ENCODE data around the gene INVS.
"Not testable (repeated sequence)": the region's sequence is repeated elsewhere in the genome, so short reads cannot be mapped to it uniquely, and the experiment has no call there.

Gene INVS

DNA sequence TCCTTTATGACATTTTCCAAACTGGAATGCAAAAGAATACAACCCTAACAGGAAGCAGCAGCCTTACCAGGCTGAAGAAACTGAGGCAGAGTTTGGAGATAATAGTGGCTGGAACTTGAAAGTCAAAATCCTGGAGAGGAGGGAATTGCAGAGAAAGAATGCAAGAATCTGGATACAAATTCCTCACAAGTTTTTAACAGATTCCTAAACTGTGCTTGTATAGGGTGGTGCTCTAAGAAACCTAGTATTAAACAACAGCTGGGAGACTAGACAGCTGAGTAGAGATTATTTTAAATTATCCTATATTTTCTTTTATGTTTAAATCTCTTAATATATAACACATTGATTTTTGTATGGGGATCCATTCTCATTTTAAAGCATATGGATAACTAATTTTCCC is 30.7 kb downstream of the INVS start:
- no peak for ATAC-seq

DNA sequence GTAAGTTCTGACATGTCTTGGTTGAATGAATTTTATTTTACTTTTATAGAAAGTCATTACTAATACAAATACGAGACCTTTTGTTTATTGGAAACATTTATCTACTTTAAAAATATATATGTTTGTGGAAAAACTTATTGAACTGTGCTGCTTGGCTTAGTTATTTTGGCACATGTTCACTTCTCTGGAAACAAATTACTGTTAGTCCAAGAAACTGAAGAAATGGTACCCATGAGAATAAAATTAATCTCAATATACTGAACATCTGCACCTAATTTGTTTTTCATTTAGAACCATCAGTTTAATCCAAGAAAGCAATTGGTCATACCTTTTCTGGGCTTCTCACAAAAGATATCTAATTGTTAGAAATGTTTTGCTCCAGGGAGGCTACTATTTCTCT is 32.2 kb downstream of the INVS start:
- ATAC-seq, result no peak

DNA sequence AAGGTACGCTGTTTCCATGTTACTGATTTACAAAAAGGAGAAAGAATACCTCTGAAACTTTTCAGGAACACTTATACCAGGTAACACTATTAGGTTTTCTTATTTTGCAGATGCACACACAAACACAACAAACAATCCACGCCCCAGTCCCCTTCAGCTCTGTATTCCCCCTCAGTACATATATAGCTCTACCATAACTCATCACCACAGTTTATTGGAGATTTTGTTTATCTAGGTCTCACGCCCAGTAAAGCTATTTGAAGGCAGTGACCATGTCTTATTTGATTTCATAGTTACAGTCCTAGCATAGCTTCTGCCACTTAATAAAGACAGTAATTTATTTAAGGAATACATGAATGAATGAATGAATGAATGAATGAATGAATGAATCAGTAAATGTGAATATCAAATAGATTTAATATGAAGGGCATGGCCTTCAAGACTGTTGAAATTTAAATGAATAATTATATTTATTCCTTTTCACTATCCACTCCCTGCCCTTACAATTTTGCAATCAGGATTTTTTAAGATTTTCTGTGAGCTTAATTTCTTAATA is 32.9 kb downstream of the INVS start:
- no peak for ATAC-seq

DNA sequence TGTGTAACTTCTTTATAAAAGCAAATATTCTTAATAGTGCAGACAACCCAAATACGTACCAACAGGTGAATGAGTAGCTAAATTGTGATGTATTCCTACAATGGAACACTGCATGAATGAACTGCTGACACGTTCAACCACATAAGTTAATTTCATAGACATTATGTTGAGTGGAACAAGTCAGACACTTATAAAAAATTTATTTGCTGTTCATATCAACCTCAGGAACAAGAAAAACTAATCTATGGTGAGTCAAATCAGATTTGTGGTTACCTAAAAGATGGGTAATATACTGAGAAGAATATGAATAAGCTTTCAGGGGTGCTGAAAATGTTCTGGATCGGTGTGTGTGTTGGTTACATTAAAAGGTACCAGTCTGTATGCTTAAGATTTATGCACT is 35.7 kb downstream of the INVS start:
- ATAC-seq, result peak; percentile 44 to 51

DNA sequence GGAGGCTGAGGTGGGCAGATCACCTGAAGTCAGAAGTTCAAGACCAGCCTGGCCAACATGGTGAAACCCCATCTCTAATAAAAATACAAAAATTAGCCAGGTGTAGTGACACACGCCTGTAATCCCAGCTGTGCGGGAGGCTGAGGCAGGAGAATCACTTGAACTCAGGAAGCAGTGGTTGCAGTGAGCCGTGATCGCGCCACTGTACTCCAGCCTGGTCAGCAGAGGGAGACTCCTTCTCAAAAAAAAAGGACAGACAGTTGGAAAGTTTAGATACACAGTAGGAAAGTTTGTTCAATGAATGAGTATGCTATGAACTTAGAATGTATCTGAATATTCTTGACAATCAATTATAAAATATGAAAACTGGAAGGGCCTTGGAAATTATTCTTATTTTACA is 37.8 kb downstream of the INVS start:
- ATAC-seq, result not testable (repeated sequence)

DNA sequence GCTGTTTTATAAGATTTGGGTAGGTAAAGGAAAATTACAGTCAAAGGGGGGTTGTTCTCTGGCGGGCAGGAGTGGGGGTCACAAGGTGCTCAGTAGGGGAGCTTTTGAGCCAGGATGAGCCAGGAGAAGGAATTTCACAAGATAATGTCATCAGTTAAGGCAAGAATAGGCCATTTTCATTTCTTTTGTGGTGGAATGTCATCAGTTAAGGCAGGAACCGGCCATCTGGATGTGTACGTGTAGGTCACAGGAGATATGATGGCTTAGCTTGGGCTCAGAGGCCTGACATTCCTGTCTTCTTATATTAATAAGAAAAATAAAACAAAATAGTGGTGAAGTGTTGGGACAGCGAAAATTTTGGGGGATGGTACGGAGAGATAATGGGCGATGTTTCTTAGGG is 41.3 kb downstream of the INVS start:
- ATAC-seq, result not testable (repeated sequence)

DNA sequence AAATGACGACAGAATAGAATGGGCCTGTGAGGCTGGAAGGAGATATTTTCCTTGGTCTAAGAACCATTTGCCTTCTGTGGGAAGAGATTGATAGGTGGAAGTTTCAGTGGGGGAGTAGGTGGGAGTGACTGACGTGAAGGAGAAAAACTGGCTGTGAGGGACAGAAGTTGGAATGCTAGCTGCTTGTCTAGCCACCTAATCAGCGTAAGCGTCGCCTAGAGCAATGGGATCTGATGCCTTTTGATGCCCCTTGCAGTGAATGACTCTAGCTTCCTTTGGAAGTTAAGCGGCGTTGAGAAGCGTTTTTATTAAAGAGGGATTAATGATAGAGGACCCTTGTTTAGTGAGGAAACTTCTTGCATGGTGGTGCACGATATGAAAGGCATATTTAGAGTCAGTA is 42.8 kb downstream of the INVS start:
- ATAC-seq, result not testable (repeated sequence)

DNA sequence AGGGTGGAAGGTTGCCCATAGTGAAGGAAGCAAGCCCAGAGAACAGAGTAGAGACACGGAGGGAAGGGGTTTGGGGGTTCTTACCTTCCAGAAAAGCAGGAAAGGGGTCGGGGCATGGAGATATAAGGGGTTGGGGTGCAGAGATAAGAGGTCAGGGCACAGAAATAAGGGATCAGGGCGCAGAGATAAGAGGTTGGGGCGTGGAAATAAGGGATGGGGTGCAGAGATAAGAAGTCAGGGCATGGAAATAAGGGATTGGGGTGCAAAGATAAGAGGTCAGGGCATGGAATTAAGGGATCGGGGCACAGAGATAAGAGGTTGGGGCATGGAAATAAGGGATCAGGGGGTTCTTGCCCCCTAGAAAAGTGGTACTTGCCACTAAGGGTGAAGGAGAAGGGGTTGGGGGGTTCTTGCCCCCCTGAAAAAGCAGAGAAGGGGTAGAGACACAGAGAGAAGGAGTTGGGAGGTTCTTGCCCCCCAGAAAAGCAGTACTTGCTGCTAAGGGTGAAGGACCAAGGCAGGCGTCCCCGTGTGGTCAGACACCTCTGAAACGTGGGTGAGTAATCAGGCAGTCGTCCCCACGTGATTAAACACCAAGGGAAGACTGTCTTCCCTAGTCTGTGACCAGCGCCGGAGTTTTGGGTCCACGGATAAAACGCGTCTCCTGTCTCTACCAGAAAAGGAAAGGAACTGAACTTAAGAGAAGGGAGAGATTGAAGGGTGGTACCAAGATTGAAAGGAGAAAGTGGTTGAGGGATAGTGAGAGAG is 46.3 kb downstream of the INVS start:
- ATAC-seq, result not testable (repeated sequence)

DNA sequence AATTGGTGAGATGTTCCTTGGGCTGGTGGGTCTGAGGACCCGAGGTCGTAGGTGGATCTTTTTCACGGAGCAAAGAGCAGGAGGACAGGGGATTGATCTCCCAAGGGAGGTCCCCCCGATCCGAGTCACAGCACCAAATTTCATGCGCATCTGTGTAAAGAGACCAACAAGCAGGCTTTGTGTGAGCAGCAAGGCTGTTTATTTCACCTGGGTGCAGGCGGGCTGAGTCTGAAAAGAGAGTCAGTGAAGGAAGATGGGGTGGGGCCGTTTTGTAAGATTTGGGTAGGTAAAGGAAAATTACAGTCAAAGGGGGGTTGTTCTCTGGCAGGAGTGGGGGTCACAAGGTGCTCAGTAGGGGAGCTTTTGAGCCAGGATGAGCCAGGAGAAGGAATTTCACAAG is 46.9 kb downstream of the INVS start:
- ATAC-seq, result not testable (repeated sequence)

DNA sequence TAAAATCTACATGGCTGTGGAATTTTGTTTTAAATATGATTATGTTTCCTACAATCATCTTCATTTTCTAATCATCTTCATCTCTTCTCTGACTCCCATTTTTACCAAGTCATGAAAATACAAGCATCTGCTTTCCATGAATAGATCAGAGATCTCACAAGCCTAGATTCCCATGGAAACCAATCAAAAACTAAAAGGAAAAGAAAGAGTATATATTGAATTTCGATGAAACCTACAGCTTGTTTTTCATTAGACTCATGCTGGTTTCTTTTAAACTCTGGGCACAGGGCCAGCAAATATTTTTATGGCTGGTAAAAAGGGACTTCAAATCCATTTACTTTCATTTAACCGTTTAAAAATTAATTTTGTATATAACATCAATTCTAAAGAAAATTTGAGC is 51.2 kb downstream of the INVS start:
- no peak for ATAC-seq

DNA sequence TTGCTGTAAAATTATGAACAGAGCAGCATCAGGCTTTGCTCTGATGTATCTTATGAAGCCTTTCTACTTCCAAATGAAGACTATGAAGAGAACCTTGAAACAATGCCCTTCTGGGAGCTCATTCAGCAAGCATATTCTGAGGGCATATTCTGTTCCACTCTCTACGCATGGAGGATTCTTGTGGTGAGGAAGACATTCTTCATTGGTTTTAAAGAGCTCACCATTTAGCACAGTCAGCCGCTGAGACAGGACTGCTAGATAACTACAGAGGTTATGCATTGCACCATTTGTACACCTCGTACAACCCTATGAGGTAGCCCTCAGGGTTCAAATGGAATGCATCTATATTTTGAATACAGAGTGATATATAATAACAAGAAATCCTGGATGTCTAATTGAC is 61.0 kb downstream of the INVS start:
- no peak for ATAC-seq

DNA sequence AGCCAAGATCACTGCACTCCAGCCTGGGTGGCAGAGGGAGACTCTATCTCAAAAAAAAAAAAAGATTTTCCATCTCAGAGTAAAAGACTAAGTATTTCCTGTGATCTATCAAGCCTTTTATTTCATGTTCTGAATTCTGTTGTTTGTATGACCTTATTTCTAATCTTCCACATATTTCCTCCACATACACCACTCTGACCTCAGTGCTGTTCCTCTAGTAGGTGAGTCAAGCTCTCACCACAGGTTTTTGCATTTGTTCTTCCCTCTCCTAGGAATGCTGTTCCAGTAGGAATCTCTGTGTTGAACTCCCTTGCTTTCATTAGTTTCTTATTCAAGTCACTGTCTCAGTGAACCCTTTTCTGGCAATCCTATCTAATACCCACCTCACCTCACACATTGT is 68.1 kb downstream of the INVS start:
- no peak for ATAC-seq

DNA sequence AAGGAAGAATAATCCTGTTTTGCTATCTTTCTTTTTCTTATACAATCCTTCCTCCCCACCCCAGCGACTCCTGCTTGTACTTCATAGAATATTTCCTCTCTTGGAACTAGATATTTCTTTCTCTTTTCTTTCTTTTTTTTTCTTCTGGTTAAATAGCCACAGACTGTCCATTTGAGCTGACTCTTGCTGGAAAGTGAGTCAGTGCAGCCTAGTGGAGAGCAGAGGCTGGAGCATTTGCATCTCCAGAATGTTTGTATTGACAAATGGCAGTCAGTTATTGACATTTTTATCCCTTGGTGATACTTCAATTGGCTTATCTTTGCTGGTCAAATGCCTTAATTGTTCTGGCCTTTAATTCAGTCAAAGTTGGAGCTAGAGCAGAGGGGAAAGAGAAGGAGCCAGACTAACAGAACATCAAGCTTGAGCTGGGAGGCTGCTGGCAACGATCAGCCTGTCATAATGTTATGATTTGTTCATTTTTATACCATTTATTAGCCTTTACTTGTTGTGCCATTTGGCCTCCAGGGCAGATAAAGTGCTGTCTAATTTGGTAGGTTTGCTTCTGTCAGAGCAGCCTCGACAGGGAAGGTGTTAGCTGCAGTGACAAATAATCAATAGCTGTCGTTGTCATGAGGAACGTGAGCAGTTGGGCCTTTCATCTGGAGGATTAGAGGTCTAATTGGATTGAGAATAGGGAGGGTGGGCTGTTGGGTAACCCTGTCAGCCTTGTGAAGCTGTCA is 69.0 kb downstream of the INVS start:
- no peak for ATAC-seq

DNA sequence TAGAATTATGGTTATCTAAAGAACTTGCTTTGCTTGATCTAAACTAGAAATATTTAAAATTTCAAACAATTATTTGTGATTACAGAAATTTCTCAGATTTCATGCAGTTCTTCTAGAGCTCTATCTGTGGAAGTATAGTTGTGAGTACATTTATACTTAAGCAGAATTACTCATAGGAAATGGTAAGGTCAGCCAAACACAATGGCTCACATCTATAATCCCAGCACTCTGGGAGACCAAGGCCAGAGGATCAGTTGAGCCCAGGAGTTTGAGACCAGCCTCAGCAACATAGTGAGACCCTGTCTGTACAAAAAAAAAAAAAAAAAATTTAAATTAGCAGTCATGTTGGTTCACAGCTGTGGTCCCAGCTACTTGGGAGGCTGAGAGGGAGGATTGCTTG is 71.0 kb downstream of the INVS start:
- no peak for ATAC-seq

DNA sequence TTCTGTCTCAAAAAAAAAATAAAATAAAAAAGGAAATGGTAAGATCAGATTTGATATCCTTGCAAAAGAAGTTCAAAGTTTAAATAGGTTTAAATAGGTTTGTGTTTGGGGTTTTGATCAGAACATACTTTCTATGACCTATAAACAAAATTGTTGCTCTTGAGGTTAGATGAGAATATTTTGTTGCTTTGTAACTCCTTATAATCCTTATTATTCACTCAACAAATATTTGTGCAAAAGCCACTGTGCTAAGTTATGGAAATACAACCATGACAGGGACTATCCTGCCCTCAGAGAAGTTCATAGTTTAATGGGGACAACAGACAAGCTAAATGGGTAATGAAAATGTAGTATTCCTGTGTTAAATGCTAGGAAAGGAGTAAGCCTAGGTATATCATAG is 71.5 kb downstream of the INVS start:
- ATAC-seq, result no peak

DNA sequence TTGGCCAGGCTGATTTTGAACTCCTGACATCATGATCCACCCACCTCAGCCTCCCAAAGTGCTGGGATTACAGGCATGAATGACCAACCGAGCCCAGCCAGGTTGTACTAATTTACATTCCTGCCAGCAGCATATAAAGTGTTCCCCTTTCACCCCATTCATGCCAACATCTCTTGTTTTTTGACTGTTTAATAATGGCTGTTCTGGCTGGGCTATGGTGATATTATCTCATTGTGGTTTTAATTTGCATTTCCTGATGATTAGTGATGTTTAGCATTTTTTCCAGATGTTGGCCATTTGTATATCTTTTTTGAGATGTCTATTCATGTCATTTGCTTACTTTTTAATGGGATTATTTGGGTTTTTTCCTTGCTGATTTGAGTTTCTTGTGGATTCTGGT is 87.3 kb downstream of the INVS start:
- no peak for ATAC-seq

DNA sequence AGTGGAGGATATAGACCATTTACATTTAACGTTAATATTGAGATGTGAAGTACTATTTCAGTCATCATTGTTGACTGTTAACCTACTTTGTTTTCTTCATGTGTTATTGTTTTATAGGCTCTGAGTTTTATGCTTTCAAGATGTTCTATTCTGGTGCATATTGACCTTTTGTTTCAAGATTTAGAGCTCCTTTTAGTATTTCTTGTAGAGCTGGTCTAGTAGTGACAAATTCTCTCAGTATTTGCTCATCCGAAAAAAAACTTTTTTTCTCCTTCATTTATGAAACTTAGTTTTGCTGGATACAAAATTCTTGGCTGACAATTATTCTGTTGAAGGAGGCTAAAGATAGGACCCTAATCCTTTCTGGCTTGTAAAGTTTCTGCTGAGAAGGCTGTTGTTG is 91.3 kb downstream of the INVS start:
- no peak for ATAC-seq

DNA sequence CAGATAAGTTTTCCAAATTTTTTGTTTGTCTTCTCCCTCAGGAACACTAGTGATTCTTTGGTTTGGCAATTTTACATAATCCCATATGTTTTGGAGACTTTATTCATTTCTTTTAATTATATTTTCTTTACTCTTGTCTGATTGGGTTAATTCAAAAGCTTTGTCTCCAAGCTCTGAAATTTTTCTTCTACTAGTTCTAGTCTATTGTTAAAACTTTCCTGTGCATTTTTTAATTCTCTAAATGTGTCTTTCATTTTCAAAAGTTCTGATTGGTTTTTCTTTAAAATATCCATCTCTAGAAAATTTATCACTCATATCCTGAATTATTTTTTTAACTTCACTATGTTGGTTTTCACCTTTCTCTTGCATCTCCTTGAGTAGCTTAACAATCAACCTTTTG is 92.2 kb downstream of the INVS start:
- no peak for ATAC-seq

DNA sequence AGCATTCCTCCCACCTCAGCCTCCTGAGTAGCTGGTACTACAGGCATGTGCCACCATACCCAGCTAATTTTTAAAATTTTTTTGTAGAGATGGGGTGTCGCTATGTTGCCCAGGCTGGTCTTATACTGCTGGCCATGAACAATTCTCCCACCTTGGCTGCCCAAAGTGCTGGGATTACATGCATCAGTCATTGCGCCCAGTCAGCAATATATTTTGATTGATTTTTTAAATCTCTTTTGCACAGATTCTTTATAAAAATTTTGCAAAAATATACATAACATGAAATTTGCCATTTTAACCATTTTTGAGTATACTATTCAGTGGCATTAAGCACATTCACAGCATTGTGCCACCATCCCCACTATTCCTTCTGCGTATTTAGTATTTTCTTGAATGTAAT is 94.0 kb downstream of the INVS start:
- ATAC-seq, result no peak

DNA sequence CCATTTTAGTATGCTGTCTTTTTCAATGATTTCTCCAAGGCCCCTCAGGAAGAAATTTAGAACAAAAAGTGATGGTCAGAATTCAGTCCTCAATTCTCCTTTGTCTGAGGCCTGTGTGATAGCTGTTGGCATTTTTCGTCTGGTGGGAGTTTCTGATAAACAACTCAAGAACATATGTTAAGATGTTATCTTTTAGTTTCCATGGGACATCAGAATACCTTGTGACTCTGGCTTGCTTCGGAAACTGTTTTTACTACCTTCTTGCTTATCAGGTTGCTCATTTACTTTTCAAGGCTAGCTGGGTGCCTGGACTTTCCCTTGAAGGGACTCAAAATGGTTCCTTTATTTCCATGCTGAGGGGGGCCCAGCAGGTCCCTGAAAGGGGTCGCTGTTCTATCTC is 97.2 kb downstream of the INVS start:
- ATAC-seq, result no peak

DNA sequence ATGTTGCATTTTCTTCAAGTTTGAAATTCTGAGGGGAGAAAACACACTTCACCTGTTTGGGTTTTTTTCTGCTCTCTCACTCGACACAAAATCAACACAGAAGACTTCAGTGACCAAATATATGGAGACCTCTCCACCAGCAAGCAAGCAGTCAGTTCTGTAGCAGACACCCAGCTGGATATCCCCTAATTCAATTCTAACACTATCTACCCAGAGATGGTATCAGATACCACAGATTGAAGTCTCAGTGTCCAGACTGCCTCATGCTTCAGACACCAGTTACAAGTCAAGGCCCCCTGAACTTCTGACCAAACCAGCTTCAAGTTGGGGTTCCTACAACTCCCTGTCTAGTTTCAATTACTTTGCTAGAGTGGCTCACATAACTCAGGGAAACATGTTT is 97.8 kb downstream of the INVS start:
- no peak for ATAC-seq

DNA sequence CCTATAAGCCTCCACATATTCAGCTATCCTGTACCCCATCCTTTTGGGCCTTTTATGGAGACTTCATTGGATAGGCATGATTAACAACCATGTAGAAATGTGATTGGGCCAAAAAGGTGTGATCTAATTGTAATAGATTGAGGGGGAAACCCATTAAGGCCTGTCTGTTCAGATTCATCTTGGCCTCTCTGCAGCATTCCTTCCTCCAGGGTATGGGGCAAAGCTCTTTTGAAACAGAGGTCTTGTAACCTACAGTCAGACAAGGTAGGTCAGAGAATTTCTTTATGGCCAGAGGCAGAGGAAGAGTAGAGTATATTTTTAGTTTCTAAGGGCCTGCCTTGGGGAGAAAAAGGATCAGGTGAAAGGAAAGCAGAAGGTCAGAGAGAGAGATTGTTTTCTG is 98.5 kb downstream of the INVS start:
- no peak for ATAC-seq

DNA sequence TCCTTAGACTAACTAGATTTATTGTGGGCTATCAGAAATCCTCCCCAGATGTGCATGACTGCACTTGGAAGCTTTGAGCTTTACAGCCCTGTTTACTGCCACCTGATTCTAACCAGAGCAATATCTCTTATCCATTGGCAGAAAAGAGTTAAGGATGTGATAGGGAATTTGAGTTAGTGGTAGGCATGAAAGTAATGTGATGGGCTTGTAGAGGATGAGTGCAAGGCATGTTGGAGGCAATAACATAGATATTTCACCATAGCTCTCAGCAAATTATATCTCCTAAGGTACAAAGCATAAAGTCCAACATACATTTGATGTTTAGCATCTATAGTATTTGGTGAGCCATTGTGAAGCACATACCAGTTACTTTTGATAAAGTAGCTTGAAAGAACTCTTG is 103.8 kb downstream of the INVS start:
- ATAC-seq, result no peak

DNA sequence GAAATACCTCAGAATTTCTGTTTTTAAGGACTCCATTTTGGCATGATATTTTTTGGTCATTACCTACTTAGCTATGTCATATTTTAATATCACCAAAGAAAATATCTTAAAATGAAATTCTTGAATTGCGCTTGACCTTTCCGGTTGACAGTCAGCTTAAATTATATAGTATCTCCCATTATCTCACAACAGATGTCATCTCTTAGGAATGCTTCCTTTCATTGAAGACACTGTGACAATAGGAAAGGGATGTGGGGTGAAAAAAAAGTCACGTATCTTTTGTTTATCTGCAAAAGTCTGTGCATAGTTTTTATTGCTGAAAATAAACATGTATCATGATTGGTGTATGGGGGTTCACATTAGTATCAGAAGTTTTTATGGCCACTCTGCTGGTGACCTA is 105.8 kb downstream of the INVS start:
- ATAC-seq, result no peak

Measured in activated CD4-positive, CD25-positive, alpha-beta regulatory T cell treated with anti-CD3 and anti-CD28 coated beads, Interleukin-2, amount 50 U/mL, for 24 hours (primary cell).